ENCODE results near the gene TRAF2.

Gene TRAF2

GRCh38 chr9:136910901-136911245 lies 24.6 kb downstream of the TRAF2 start:
- DNase-seq (ENCODE audit: low read depth in 1 of 2, low spot score in 1 of 2), result no peak

DNA sequence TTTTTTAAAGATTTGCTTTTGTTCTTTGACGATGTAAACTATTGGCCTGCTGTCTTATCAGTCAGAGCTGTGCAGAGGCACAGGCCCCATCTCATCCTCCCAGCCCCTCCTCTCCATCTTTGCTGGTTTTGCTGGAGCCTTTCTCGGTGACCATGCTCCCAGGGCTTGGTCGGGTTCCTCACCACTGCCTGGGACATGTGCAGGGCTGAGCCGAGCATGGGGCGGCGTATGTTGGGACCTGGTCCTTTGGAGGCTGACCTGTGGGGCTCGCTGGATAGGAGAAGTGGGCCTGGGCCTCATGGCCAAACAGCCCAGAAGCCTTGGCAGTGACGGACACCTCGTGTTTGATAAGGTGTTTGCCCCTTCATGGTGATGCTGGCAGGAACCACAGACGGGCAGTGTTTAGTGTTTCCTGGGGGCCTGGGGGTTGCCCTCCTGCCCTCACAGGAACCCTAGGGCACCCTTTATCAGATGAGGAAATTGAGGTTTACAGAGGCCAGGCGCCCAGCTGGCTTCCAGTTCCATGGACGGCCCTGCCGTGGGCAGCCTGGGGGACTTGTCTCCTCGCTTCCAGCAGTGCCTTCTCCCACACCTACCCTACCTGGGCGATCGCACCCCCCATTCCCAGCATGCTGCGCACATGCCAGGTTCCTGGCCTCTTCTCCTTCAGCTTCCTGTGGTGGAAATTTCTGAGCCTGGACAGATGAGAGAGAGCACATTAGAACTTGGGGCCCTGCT lies 27.6 kb downstream of the TRAF2 start:
- DNase-seq (ENCODE audit: low read depth in 1 of 2, low spot score in 1 of 2), result no peak

- DNase-seq (ENCODE audit: low read depth in 1 of 2, low spot score in 1 of 2), result no peak
These were observed 29.5 kb downstream of the TRAF2 start for GRCh38 chr9:136915632-136916329.

DNA sequence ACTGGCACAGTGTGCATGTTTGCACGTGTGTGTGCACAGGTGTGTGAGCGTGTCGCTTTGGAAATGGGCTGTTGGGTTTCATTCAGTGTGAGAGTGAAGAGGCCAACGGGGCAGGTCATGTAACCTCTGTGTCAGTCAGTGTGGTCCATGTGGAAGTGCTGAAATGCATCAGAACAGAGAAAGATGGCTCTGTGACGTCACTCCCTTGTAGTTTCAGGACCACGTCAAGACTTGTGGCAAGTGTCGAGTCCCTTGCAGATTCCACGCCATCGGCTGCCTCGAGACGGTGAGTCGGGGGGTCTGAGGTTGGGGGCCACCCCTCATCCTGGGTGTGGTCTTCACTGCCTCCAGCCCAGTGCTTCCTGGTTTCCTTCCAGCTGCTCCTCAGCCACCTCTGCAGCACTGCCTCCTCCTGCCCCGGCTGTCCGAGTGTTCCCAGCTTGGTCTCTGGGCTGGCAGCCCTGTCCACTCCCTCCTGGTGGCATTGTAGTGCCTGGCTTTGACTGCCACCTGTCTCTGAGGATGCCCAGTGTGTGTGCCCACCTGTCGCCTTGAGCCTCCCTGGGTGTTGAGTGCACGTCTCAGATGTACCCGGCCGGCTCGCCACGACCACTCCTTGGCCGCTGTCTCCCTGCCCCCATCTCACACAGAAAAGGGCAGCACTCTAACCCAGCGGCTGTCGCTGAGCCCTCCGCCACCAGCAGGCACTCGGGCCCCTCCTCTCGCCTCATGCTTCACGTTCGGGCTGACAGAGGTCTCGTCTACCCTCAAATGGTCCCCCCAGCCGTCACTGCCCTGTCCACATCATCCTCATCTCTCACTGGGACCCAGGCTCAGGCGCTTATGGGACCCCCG lies 30.2 kb downstream of the TRAF2 start:
- no peak for DNase-seq (ENCODE audit: low read depth in 1 of 2, low spot score in 1 of 2)

DNA sequence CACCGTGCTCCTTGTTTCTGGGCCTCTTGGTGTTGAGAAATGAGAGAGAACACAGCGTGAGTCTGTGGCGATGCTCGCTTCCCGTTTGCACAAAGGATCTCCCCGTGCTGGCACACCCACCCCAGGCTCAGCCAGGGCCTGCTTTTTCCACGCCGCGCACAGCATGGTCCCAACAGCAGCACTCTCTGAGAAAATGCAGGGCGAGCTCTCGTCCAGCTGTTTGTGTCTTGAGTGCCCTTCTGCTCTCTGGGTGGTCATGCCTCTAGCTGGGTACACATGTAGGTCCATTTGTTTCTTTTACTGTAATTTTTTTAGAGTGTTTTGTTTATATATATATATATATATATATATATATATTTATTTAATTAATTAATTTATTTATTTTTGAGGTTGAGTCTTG lies 31.6 kb downstream of the TRAF2 start:
- no peak for DNase-seq (ENCODE audit: low read depth in 1 of 2, low spot score in 1 of 2)

DNA sequence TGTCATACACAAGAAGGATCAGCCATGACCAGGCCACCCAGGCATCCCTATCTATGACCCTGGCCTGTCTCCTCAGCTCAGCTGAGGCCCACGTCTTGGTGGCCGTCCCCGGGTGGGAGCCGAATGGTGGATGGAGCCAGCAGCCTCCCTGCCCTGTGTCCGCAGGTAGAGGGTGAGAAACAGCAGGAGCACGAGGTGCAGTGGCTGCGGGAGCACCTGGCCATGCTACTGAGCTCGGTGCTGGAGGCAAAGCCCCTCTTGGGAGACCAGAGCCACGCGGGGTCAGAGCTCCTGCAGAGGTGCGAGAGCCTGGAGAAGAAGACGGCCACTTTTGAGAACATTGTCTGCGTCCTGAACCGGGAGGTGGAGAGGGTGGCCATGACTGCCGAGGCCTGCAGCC lies 33.8 kb downstream of the TRAF2 start:
- no peak for DNase-seq (ENCODE audit: low read depth in 1 of 2, low spot score in 1 of 2)

DNA sequence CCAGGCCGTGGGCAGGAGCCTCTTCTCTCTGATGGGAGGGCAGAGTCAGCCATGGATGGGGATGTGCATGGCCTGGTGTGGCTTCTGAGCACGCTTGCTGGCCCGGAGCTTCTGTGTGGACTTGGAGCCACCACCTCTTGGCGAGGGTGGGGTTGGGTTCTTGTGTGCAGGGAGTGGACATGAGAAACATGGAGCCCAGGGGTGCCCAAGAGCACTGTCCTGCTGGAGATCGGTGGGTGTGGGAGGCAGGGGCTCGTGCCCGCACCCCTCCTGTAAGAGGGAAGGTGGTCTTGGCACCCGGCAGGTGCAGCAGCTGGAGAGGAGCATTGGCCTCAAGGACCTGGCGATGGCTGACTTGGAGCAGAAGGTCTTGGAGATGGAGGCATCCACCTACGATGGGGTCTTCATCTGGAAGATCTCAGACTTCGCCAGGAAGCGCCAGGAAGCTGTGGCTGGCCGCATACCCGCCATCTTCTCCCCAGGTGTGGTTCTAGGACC lies 34.5 kb downstream of the TRAF2 start:
- DNase-seq (ENCODE audit: low read depth in 1 of 2, low spot score in 1 of 2), result no peak

- DNase-seq (ENCODE audit: low read depth in 1 of 2, low spot score in 1 of 2), result no peak
These were observed 35.0 kb downstream of the TRAF2 start for GRCh38 chr9:136921307-136921706.

- DNase-seq (ENCODE audit: low read depth in 1 of 2, low spot score in 1 of 2), result no peak
These were observed 35.4 kb downstream of the TRAF2 start for GRCh38 chr9:136921718-136922117.

GRCh38 chr9:136922540-136922939 lies 36.2 kb downstream of the TRAF2 start:
- DNase-seq (ENCODE audit: low read depth in 1 of 2, low spot score in 1 of 2), result no peak

GRCh38 chr9:136923881-136924280 lies 37.6 kb downstream of the TRAF2 start:
- no peak for DNase-seq (ENCODE audit: low read depth in 1 of 2, low spot score in 1 of 2)

- DNase-seq (ENCODE audit: low read depth in 1 of 2, low spot score in 1 of 2), result no peak
These were observed 39.3 kb downstream of the TRAF2 start for GRCh38 chr9:136925414-136926153.

GRCh38 chr9:136926154-136926704 lies 39.9 kb downstream of the TRAF2 start:
- DNase-seq (ENCODE audit: low read depth in 1 of 2, low spot score in 1 of 2), result no peak

- DNase-seq (ENCODE audit: low read depth in 1 of 2, low spot score in 1 of 2), result no peak
These were observed 40.4 kb downstream of the TRAF2 start for GRCh38 chr9:136926749-136927148.

DNA sequence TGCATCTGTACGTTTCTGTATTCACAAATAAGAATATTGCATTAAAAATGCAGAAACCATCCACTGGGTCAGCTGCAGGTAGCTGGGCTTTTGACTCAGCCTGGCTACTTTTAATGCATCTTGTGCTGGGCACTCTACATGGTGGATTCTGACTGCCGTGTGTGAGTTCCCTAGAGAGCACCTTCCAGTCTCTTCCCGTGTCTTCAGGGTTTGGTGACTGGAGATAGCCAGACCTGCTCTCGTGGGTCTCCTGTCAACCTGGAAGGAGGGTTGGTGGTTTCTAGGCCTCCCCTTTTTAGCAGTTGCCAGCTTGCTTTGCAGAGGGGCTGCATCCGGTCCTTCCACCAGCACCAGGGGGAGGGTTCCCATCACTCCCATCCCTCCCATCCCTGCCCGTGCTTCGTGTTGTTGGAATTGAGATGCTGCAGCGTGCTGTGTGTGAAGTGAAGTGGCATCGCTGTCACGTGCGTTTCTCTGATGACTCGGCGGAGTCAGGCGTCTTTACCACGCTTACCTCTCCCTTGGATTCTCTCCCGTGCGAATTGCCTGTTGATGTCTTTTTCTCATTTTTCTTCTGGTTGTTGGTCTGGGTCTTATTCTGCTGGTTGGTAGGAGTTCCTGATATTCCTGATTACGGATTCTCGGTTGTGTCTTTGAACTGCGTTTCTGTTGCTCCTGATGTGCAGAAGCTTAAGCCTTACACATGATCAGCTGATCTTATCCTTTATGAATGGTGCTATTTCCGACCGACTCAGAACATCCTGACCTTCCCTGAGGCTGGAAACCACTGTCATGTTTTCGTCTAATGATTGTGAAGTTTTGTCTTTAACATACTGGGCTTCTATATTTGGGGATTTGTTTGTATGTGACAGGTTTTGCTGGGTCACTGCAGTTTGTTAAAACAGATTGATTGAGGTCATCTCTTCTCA lies 41.3 kb downstream of the TRAF2 start:
- DNase-seq (ENCODE audit: low read depth in 1 of 2, low spot score in 1 of 2), result no peak

DNA sequence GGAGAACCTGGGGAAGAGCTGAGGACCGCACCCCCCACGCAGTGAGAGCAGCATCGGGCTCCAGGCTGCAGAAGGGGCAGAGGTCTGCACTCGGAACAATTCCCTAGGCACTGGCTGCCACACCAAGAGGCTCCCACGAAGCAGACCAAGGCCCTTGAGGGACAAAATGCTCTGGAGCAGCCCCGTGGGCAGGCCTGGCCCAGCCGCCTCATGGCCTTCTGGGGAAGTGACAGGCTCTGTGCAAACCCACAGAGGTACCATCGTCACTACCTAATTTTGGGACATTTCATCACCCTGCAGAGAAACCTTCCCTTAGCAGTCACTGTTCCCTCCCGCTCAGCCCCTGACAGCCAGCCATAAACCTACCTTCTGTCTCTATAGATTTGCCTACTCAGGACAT lies 42.3 kb downstream of the TRAF2 start:
- DNase-seq (ENCODE audit: low read depth in 1 of 2, low spot score in 1 of 2), result no peak

GRCh38 chr9:136930014-136930413 lies 43.7 kb downstream of the TRAF2 start:
- no peak for DNase-seq (ENCODE audit: low read depth in 1 of 2, low spot score in 1 of 2)

DNA sequence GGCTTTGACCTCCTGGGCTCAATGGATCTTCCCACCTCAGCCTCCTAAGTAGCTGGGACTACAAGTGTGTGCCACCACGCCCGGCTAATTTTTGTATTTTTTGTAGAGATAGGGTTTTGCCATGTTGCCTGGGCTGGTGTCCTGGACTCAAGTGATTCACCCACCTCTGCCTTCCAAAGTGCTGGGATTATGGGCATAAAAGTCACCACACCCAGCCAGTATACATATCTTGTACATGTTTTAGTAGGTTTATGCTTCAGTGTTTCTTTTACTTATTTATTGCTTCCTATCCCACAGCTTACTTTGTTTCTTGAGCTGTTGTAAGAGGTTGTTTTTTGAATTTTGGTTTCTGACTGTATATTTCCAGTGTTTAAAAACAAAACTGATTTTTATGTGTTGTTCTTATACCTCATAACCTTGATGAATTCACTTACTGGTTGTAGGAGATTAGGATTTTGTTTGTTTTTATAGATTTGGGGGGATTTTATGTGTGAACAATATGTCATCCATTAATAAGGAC lies 45.4 kb downstream of the TRAF2 start:
- DNase-seq (ENCODE audit: low read depth in 1 of 2, low spot score in 1 of 2), result no peak

DNA sequence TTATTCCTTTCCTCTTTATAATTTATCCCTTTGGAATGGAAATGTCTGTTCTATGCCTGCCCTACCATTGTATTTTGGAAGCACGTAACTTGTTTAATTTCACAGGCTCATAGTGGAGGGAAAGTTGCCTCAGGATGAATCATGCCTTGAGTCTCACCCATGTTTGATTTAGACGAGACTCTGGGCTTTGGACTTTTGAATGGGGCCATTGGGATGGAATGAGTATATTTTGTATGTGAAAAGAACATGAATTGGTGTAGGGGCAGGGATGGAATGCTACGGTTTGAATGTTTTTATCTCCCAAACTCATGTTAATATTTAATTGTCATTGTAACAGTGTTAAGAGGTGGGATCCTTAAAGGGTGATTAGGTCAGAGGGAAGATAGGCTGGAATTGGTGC lies 48.0 kb downstream of the TRAF2 start:
- no peak for DNase-seq (ENCODE audit: low read depth in 1 of 2, low spot score in 1 of 2)

DNA sequence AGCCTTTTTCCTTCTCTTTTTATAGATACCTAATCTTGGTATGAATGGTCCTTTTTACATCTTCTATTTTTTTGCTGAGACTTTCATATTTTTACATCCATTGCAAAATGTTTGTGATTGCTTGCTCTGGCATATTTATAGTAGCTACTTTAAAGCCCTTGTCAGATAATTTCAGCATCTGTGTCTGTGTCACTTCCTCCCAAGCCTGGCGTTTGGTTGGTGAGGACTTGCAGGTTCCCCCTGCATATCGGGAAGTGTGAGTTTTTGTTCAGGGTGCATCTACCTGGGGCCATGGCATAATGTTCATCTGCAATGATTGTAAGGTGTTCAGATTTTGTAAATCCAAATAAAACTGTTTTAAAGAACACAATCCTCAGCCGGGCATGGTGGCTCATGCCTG lies 49.3 kb downstream of the TRAF2 start:
- DNase-seq (ENCODE audit: low read depth in 1 of 2, low spot score in 1 of 2), result no peak
